ENCODE measurements around the gene ZNF831. TPM values are rescaled to one million over a fixed set of nuclear protein-coding genes. Genes with fewer than 3 reads are reported as not detected.

Gene ZNF831
- total and polyA plus RNA-seq, 3 donors from 2014 or later = 0.99 to 4.8 (median 4.0) TPM

GRCh38 chr20:59253779-59254319 lies 90.2 kb downstream of the ZNF831 start:
- DNase-seq = no peak
- H3K4me1 ChIP-seq = no peaks in the 10 kb centered on the region
- H3K36me3 ChIP-seq (ENCODE audit: low read depth, missing control alignments) = no peaks in the 10 kb centered on the region
- H3K4me3 ChIP-seq = no peak overlapping the region
- intact Hi-C loops (cut with DNase I; ENCODE audit: low total_unique reads) = no loop called here
- H3K27me3 ChIP-seq = no peaks in the 10 kb centered on the region
- TF ChIP-seq POLR2A (IDR thresholded peaks at IDR 0.05) = no peak
- TF ChIP-seq CTCF (IDR thresholded peaks at IDR 0.05) = no peak
- H3K27ac ChIP-seq = no peak overlapping the region
- H3K9me3 ChIP-seq = no peaks in the 10 kb centered on the region
- 41 to 64% methylated on average over 4 of the region's 4 CpGs for WGBS, 2 donors

GRCh38 chr20:59255256-59255655 lies 91.6 kb downstream of the ZNF831 start:
- intact Hi-C loops (cut with DNase I; ENCODE audit: low total_unique reads) = no loop called here
- no peak for DNase-seq
- H3K9me3 ChIP-seq = no peaks in the 10 kb centered on the region
- no peak overlapping the region for H3K27ac ChIP-seq
- H3K4me3 ChIP-seq = no peak overlapping the region
- TF ChIP-seq CTCF (IDR thresholded peaks at IDR 0.05) (no peak), POLR2A (IDR thresholded peaks at IDR 0.05) (no peak)
- H3K4me1 ChIP-seq = no peaks in the 10 kb centered on the region
- no peaks in the 10 kb centered on the region for H3K36me3 ChIP-seq (ENCODE audit: low read depth, missing control alignments)
- 75 to 79% methylated on average over 5 of the region's 5 CpGs for WGBS, 2 donors
- H3K27me3 ChIP-seq = no peaks in the 10 kb centered on the region

- intact Hi-C loops (cut with DNase I; ENCODE audit: low total_unique reads) = no loop called here
- no peaks in the 10 kb centered on the region for H3K27me3 ChIP-seq
- DNase-seq = no peak
- H3K9me3 ChIP-seq = no peaks in the 10 kb centered on the region
- H3K4me3 ChIP-seq = no peak overlapping the region
- TF ChIP-seq CTCF (IDR thresholded peaks at IDR 0.05) (no peak), POLR2A (IDR thresholded peaks at IDR 0.05) (no peak)
- H3K4me1 ChIP-seq = no peaks in the 10 kb centered on the region
- H3K36me3 ChIP-seq (ENCODE audit: low read depth, missing control alignments) = no peaks in the 10 kb centered on the region
- H3K27ac ChIP-seq = no peak overlapping the region
- 37 to 46% methylated on average over 2 of the region's 2 CpGs for WGBS, 2 donors
These were observed 94.6 kb downstream of the ZNF831 start for GRCh38 chr20:59258221-59258621.

GRCh38 chr20:59259946-59260345 lies 96.3 kb downstream of the ZNF831 start:
- Histone ChIP-seq H3K27me3 (no peaks in the 10 kb centered on the region), H3K9me3 (no peaks in the 10 kb centered on the region), H3K4me3 (no peak overlapping the region), H3K36me3 (ENCODE audit: low read depth, missing control alignments) (no peaks in the 10 kb centered on the region), H3K4me1 (no peaks in the 10 kb centered on the region), H3K27ac (no peak overlapping the region)
- intact Hi-C loops (cut with DNase I; ENCODE audit: low total_unique reads) = no loop called here
- WGBS, 2 donors = 68 to 83% methylated on average over 2 of the region's 2 CpGs
- TF ChIP-seq CTCF (IDR thresholded peaks at IDR 0.05) (no peak), POLR2A (IDR thresholded peaks at IDR 0.05) (no peak)
- DNase-seq = no peak

GRCh38 chr20:59265298-59265697 lies 101.7 kb downstream of the ZNF831 start:
- Histone ChIP-seq H3K27ac (no peak overlapping the region), H3K27me3 (no peaks in the 10 kb centered on the region), H3K4me1 (peaks cover 3% of the 10 kb centered on the region), H3K9me3 (no peaks in the 10 kb centered on the region), H3K4me3 (no peak overlapping the region), H3K36me3 (ENCODE audit: low read depth, missing control alignments) (no peaks in the 10 kb centered on the region)
- intact Hi-C loops (cut with DNase I; ENCODE audit: low total_unique reads) = no loop called here
- DNase-seq = no peak
- no peak for TF ChIP-seq CTCF (IDR thresholded peaks at IDR 0.05)
- no peak for TF ChIP-seq POLR2A (IDR thresholded peaks at IDR 0.05)
